Mesodermal cell (in vitro differentiated cells): ENCODE results near the gene SUCO.
A peak's percentile ranks its signal among the peaks of the same experiment; 100 is the strongest.

Source experiments
- H3K27ac ChIP-seq: 2 replicates; pipeline ENCODE4 v1.7.0; 2013; ENCODE audit warnings: mild to moderate bottlenecking, low read depth, low read length, moderate library complexity; ENCODE audit not compliant: severe bottlenecking
- H3K36me3 ChIP-seq: 2 replicates; pipeline ENCODE4 v1.7.1; 2013; ENCODE audit warnings: mild to moderate bottlenecking, low read length, moderate library complexity; ENCODE audit not compliant: control insufficient read depth, insufficient read depth
- H3K4me1 ChIP-seq: one replicate; pipeline ENCODE4 v1.7.1; 2013; ENCODE audit warnings: mild to moderate bottlenecking, low read length; ENCODE audit not compliant: insufficient read depth, control insufficient read depth, poor library complexity, severe bottlenecking
- H3K4me3 ChIP-seq: 2 replicates; pipeline ENCODE4 v1.7.0; 2013; ENCODE audit warnings: low read length, control low read depth, mild to moderate bottlenecking; ENCODE audit not compliant: insufficient read depth, poor library complexity, severe bottlenecking; ENCODE audit errors: extremely low read depth
- H3K9me3 ChIP-seq: 2 replicates; pipeline ENCODE4 v1.7.1; 2013; ENCODE audit warnings: mild to moderate bottlenecking, low read length, moderate library complexity; ENCODE audit not compliant: control insufficient read depth
- WGBS, 2 experiments: methylation state at CpG; one replicate each; pipeline ENCODE4 v1.1.5; 2013; ENCODE audit warnings: missing lambda C conversion rate in 2 of 2; ENCODE audit not compliant: insufficient coverage in 2 of 2; 5-methylcytosine and 5-hydroxymethylcytosine counted together

The SUCO gene

GRCh38 chr1:172559572-172560210 is 26.7 kb downstream of the SUCO start:
- WGBS, 2 experiments, result 88 to 94% methylated on average over 4 of the region's 4 CpGs
- H3K36me3 ChIP-seq, result peaks cover 77% of the 10 kb centered on the region
- H3K9me3 ChIP-seq, result no peaks in the 10 kb centered on the region
- H3K4me3 ChIP-seq, result no peak overlapping the region
- no peak overlapping the region for H3K27ac ChIP-seq
- H3K4me1 ChIP-seq, result no peaks in the 10 kb centered on the region

GRCh38 chr1:172561252-172561651 is 28.3 kb downstream of the SUCO start:
- Histone ChIP-seq H3K4me1 (no peaks in the 10 kb centered on the region), H3K36me3 (peaks cover 81% of the 10 kb centered on the region), H3K4me3 (no peak overlapping the region), H3K27ac (no peak overlapping the region), H3K9me3 (no peaks in the 10 kb centered on the region)
- WGBS, 2 experiments, result 89 to 100% methylated on average over 1 to 3 of the region's 3 CpGs

- peaks cover 77% of the 10 kb centered on the region for H3K36me3 ChIP-seq
Observed at GRCh38 chr1:172566196-172566997, 33.4 kb downstream of the SUCO start.

GRCh38 chr1:172567720-172568119 is 34.8 kb downstream of the SUCO start:
- no peaks in the 10 kb centered on the region for H3K4me1 ChIP-seq
- WGBS, 2 experiments, result 93% methylated on average over 3 of the region's 3 CpGs; no CpG with 5 or more reads in 1 of the 2 experiments
- H3K27ac ChIP-seq, result no peak overlapping the region
- H3K9me3 ChIP-seq, result peaks cover 4% of the 10 kb centered on the region
- H3K36me3 ChIP-seq, result peaks cover 66% of the 10 kb centered on the region
- no peak overlapping the region for H3K4me3 ChIP-seq

More at GRCh38 chr1:172566196-172566997, 33.4 kb downstream of the SUCO start:
- no peaks in the 10 kb centered on the region for H3K4me1 ChIP-seq
- no peak overlapping the region for H3K4me3 ChIP-seq
- peaks cover 4% of the 10 kb centered on the region for H3K9me3 ChIP-seq
- H3K27ac ChIP-seq, result no peak overlapping the region
- WGBS, 2 experiments, result 100% methylated on average over 1 to 2 of the region's 5 CpGs

- Histone ChIP-seq H3K9me3 (peaks cover 4% of the 10 kb centered on the region), H3K4me1 (no peaks in the 10 kb centered on the region), H3K4me3 (no peak overlapping the region), H3K27ac (no peak overlapping the region), H3K36me3 (peaks cover 29% of the 10 kb centered on the region)
- no CpG with 5 or more reads among the region's 2 CpGs for WGBS, 2 experiments
Observed at GRCh38 chr1:172574080-172574479, 41.1 kb downstream of the SUCO start.

GRCh38 chr1:172578586-172578985 is 45.6 kb downstream of the SUCO start:
- peaks cover 31% of the 10 kb centered on the region for H3K36me3 ChIP-seq
- WGBS, 2 experiments, result 100% methylated on average over 1 of the region's 1 CpG; no CpG with 5 or more reads in 1 of the 2 experiments
- no peak overlapping the region for H3K4me3 ChIP-seq

GRCh38 chr1:172581273-172581672 is 48.3 kb downstream of the SUCO start:
- Histone ChIP-seq H3K9me3 (no peaks in the 10 kb centered on the region), H3K4me1 (peaks cover 9% of the 10 kb centered on the region), H3K27ac (peak overlapping the region; percentile 63), H3K36me3 (peaks cover 40% of the 10 kb centered on the region), H3K4me3 (no peak overlapping the region)

More at GRCh38 chr1:172578586-172578985, 45.6 kb downstream of the SUCO start:
- Histone ChIP-seq H3K27ac (no peak overlapping the region), H3K9me3 (no peaks in the 10 kb centered on the region), H3K4me1 (peaks cover 9% of the 10 kb centered on the region)

- Histone ChIP-seq H3K9me3 (no peaks in the 10 kb centered on the region), H3K4me1 (peaks cover 9% of the 10 kb centered on the region), H3K36me3 (peaks cover 42% of the 10 kb centered on the region), H3K4me3 (no peak overlapping the region), H3K27ac (peak overlapping the region; percentile 63)
- 100% methylated on average over 1 of the region's 1 CpG; no CpG with 5 or more reads in 1 of the 2 experiments for WGBS, 2 experiments
Observed at GRCh38 chr1:172581779-172582178, 48.8 kb downstream of the SUCO start.

- WGBS, 2 experiments, result no CpG with 5 or more reads among the region's 3 CpGs
- H3K27ac ChIP-seq, result no peak overlapping the region
- H3K36me3 ChIP-seq, result peaks cover 42% of the 10 kb centered on the region
- no peak overlapping the region for H3K4me3 ChIP-seq
- H3K9me3 ChIP-seq, result no peaks in the 10 kb centered on the region
- H3K4me1 ChIP-seq, result peaks cover 9% of the 10 kb centered on the region
Observed at GRCh38 chr1:172582889-172583288, 49.9 kb downstream of the SUCO start.

GRCh38 chr1:172585348-172585747 is 52.4 kb downstream of the SUCO start:
- peaks cover 22% of the 10 kb centered on the region for H3K4me1 ChIP-seq
- no peak overlapping the region for H3K4me3 ChIP-seq
- WGBS, 2 experiments, result no CpG with 5 or more reads among the region's 3 CpGs
- no peak overlapping the region for H3K27ac ChIP-seq
- H3K9me3 ChIP-seq, result no peaks in the 10 kb centered on the region
- peaks cover 41% of the 10 kb centered on the region for H3K36me3 ChIP-seq

- peaks cover 22% of the 10 kb centered on the region for H3K4me1 ChIP-seq
- no peak overlapping the region for H3K4me3 ChIP-seq
- H3K36me3 ChIP-seq, result peaks cover 43% of the 10 kb centered on the region
- H3K9me3 ChIP-seq, result no peaks in the 10 kb centered on the region
- H3K27ac ChIP-seq, result no peak overlapping the region
Observed at GRCh38 chr1:172585861-172586260, 52.9 kb downstream of the SUCO start.
